ENCODE data around the gene ACBD5.
A peak's percentile ranks its signal among the peaks of the same experiment; 100 is the strongest.
"Not testable (repeated sequence)": the region's sequence is repeated elsewhere in the genome, so short reads cannot be mapped to it uniquely, and the experiment has no call there.

ACBD5 gene

GRCh38 chr10:27241010-27241651 lies 534 bp upstream of the ACBD5 start:
- DNase-seq, result peak; percentile 8

GRCh38 chr10:27237531-27237930 lies 3.1 kb downstream of the ACBD5 start:
- not testable (repeated sequence) for DNase-seq

GRCh38 chr10:27236589-27237128 lies 3.9 kb downstream of the ACBD5 start:
- not testable (repeated sequence) for DNase-seq

GRCh38 chr10:27235706-27236105 lies 4.9 kb downstream of the ACBD5 start:
- DNase-seq, result no peak

- DNase-seq, result no peak
Measured at GRCh38 chr10:27230022-27230421, 10.6 kb downstream of the ACBD5 start.

- no peak for DNase-seq
Measured at GRCh38 chr10:27225642-27226257, 14.8 kb downstream of the ACBD5 start.

GRCh38 chr10:27225011-27225590 lies 15.5 kb downstream of the ACBD5 start:
- no peak for DNase-seq

GRCh38 chr10:27223964-27224363 lies 16.6 kb downstream of the ACBD5 start:
- peak; percentile 27 for DNase-seq

GRCh38 chr10:27207350-27207749 lies 33.2 kb downstream of the ACBD5 start:
- no peak for DNase-seq

GRCh38 chr10:27203806-27204205 lies 36.8 kb downstream of the ACBD5 start:
- no peak for DNase-seq

GRCh38 chr10:27197980-27198620 lies 42.5 kb downstream of the ACBD5 start:
- DNase-seq, result no peak

GRCh38 chr10:27192284-27192683 lies 48.3 kb downstream of the ACBD5 start:
- DNase-seq, result peak; percentile 75

GRCh38 chr10:27190508-27190907 lies 50.1 kb downstream of the ACBD5 start:
- DNase-seq, result no peak

GRCh38 chr10:27188897-27189296 lies 51.7 kb downstream of the ACBD5 start:
- no peak for DNase-seq

- DNase-seq, result no peak
Measured at GRCh38 chr10:27188259-27188658, 52.3 kb downstream of the ACBD5 start.

- no peak for DNase-seq
Measured at GRCh38 chr10:27169849-27170248, 70.7 kb downstream of the ACBD5 start.

GRCh38 chr10:27158421-27158820 lies 82.2 kb downstream of the ACBD5 start:
- no peak for DNase-seq

GRCh38 chr10:27157150-27157549 lies 83.4 kb downstream of the ACBD5 start:
- no peak for DNase-seq

GRCh38 chr10:27156566-27156965 lies 84.0 kb downstream of the ACBD5 start:
- not testable (repeated sequence) for DNase-seq

- DNase-seq, result peak; percentile 95
Measured at GRCh38 chr10:27155066-27155754, 85.4 kb downstream of the ACBD5 start, which contains the start of gene MASTL. Gene MASTL (plus strand): TSS chr10:27155352. CDS start chr10:27155427, 75 bp downstream.

- peak; percentile 8 for DNase-seq
Measured at GRCh38 chr10:27153845-27154193, 86.8 kb downstream of the ACBD5 start.

GRCh38 chr10:27153329-27153728 lies 87.3 kb downstream of the ACBD5 start:
- DNase-seq, result no peak

GRCh38 chr10:27152687-27153086 lies 87.9 kb downstream of the ACBD5 start:
- no peak for DNase-seq

All from fibroblast of skin of right quadriceps (primary cell).